Heart left ventricle (tissue), 16 donors: Measurements from ENCODE around the gene RAB20. TPM values are rescaled to one million over a fixed set of nuclear protein-coding genes. Genes with fewer than 3 reads are reported as not detected.
"Not testable (repeated sequence)": the region's sequence is repeated elsewhere in the genome, so short reads cannot be mapped to it uniquely, and the experiment has no call there.

Source experiments
- ATAC-seq, 4 donors: fragments of 200-7000 bp; cut with Tn5 transposase; one replicate each; pipeline ENCODE4 v1.9.1; 2020 to 2022; ENCODE audit warnings: moderate library complexity in 4 of 4, mild to moderate bottlenecking in 3 of 4, moderate number of reproducible peaks in 1 of 4
- DNase-seq, 5 donors: peaks; one replicate each; pipeline ENCODE4 v3.0.0-alpha.2; 2020
- H3K27ac ChIP-seq, 12 donors: fragments of 200-600 bp; sonication (generic) in 4 of 12; one replicate each; pipeline versions ENCODE4 v1.5.0 to v1.8.0; 2016 to 2022; ENCODE audit warnings: mild to moderate bottlenecking in 2 of 12
- H3K27me3 ChIP-seq, 9 donors: fragments of 200-600 bp; sonication (generic) in 2 of 9; one replicate each; pipeline versions ENCODE4 v1.5.1 to v1.8.0; 2016 to 2022; ENCODE audit warnings: mild to moderate bottlenecking in 3 of 9
- H3K36me3 ChIP-seq, 9 donors: fragments of 200-600 bp; sonication (generic) in 2 of 9; one replicate each; pipeline versions ENCODE4 v1.5.0 to v1.8.0; 2018 to 2022; ENCODE audit warnings: mild to moderate bottlenecking in 2 of 9
- H3K4me1 ChIP-seq, 12 donors: fragments of 200-600 bp; sonication (generic) in 4 of 12; one replicate each; pipeline versions ENCODE4 v1.5.0 to v1.8.0; 2016 to 2022; ENCODE audit warnings: mild to moderate bottlenecking in 3 of 12
- H3K4me3 ChIP-seq, 12 donors: fragments of 200-600 bp; sonication (generic) in 4 of 12; one replicate each; pipeline versions ENCODE4 v1.5.0 to v1.8.0; 2017 to 2022; ENCODE audit warnings: mild to moderate bottlenecking in 9 of 12, moderate library complexity in 4 of 12
- H3K9me3 ChIP-seq, 12 donors: fragments of 200-600 bp; sonication (generic) in 4 of 12; one replicate each; pipeline versions ENCODE4 v1.5.0 to v1.8.0; 2016 to 2022; ENCODE audit warnings: mild to moderate bottlenecking in 1 of 12
- CTCF ChIP-seq, 12 donors: fragments of 200-600 bp; sonication (generic) in 4 of 12; IDR thresholded peaks; one replicate each; pipeline versions ENCODE4 v1.5.0 to v1.8.0; 2018 to 2022; ENCODE audit warnings: antibody characterized with exemption in 12 of 12, mild to moderate bottlenecking in 5 of 12
- POLR2A ChIP-seq, 2 donors: fragments of 450-650 bp; IDR thresholded peaks; one replicate each; pipeline ENCODE4 v1.6.1; 2017; ENCODE audit warnings: antibody characterized with exemption in 2 of 2, mild to moderate bottlenecking in 2 of 2, moderate library complexity in 2 of 2
- WGBS, 4 donors: extraction: QIAGEN DNeasy Blood & Tissue Kit in 2 of 4; methylation state at CpG; one replicate each; pipeline versions ENCODE4 v1.1.5 to v1.1.7; 2013 to 2018; 5-methylcytosine and 5-hydroxymethylcytosine counted together
- intact Hi-C, 10 donors: fragments of 100-400 bp; cut with DNase I; formaldehyde crosslinking; loops; one replicate each; pipeline versions ENCODE4 v1.11.1 to v1.14.2; 2022
- polyA plus RNA-seq, 2 donors: library from polyadenylated mRNA; stranded (reverse); fragments of 200-250 nt; gene quantifications; one replicate each; pipeline ENCODE4 v1.2.3, GENCODE V29; 2013
- total RNA-seq, 9 donors: library from RNA; depleted of rRNA in 2 of 9; stranded (reverse); fragments of >200 nt in 2 of 9; fragmentation: NEBNext Ultra II Directional in 3 of 9; extraction: Animal tissue kit (Norgen Biotek cat#: 25700) in 3 of 9; gene quantifications; one replicate each; pipeline versions ENCODE4 v1.1.0 to v1.2.4, GENCODE V29; 2016 to 2023
- donor health status: ischemic (EF 13 %, LVEDD 7.1; RV severe dilation, severe dysfunction).
- donor health status: healthy with polysubstance abuse.
- donor health status: DM: no; HTN: yes; CAD: no.
- donor health status: DM: no; HTN: no; CAD: no.
- donor health status: ischemic (EF 25% LVEDD 6.9; RV normal size, moderate dysfunction).
- donor health status: ischemic (EF 25% LVEDD 5.7; RV mildly dilated, moderate dysfunction).
- donor health status: healthy.
- donor health status: DM: yes; HTN: yes; CAD: no.
- donor health status: ischemic (EF 35%, LVEDD 5.7; RV mildly dilated, moderate dysfunction).
- donor health status: nonischemic (EF 11% LVEDD 7.7; RV severe dilation, severe dysfunction).
- donor health status: DM: yes; HTN: yes; CAD: no.
- donor health status: PGD.
- donor health status: ischemic (EF 29% LVEDD 5.4; RV normal size, mild dysfunction).
- donor health status: nonischemic (EF 23%, LVEDD 6.1; RV moderate dilation, normal function).

Gene RAB20
- total and polyA plus RNA-seq, 11 donors: 5.5 to 30.2 (median 13.7) TPM

- no peak overlapping the region for H3K4me3 ChIP-seq
- no peak for ATAC-seq
- intact Hi-C loops: loop anchor here in 1 of 10 donors (10.0 kb wide), 1 partner anchor 119 kb away; no protein-coding TSS in a partner anchor
- TF ChIP-seq POLR2A (IDR thresholded peaks at IDR 0.05) (no peak), CTCF (IDR thresholded peaks at IDR 0.05) (no peak)
- no peak for DNase-seq
- no peaks in the 10 kb centered on the region for H3K9me3 ChIP-seq
- peaks cover 0 to 20% (median 8%) of the 10 kb centered on the region in 9 donors for H3K27me3 ChIP-seq
- H3K36me3 ChIP-seq: no peaks in the 10 kb centered on the region
- 48 to 66% (median 58%) methylated on average over 9 of the region's 9 CpGs for WGBS, 4 donors
- peaks cover 0 to 10% (median 0%) of the 10 kb centered on the region in 12 donors for H3K4me1 ChIP-seq
- no peak overlapping the region for H3K27ac ChIP-seq
Observed at GRCh38 chr13:110574161-110574560, 12.6 kb upstream of the RAB20 start.

- 70 to 78% (median 72%) methylated on average over 2 of the region's 2 CpGs for WGBS, 4 donors
- DNase-seq (no peak), ATAC-seq (no peak)
- Histone ChIP-seq H3K27me3 (peaks cover 0 to 20% (median 8%) of the 10 kb centered on the region in 9 donors), H3K4me1 (peaks cover 0 to 10% (median 0%) of the 10 kb centered on the region in 12 donors), H3K27ac (no peak overlapping the region), H3K36me3 (no peaks in the 10 kb centered on the region), H3K9me3 (no peaks in the 10 kb centered on the region), H3K4me3 (no peak overlapping the region)
- intact Hi-C loops: loop anchor here in 1 of 10 donors (10.0 kb wide), 1 partner anchor 118 kb away; no protein-coding TSS in a partner anchor
- TF ChIP-seq POLR2A (IDR thresholded peaks at IDR 0.05) (no peak), CTCF (IDR thresholded peaks at IDR 0.05) (no peak)
Observed at GRCh38 chr13:110572778-110573118, 11.2 kb upstream of the RAB20 start.

GRCh38 chr13:110571896-110572777 is 10.6 kb upstream of the RAB20 start:
- no peak overlapping the region for H3K27ac ChIP-seq
- WGBS, 4 donors: 69 to 83% (median 81%) methylated on average over 19 to 20 of the region's 20 CpGs
- intact Hi-C loops: loop anchor here in 1 of 10 donors (10.0 kb wide), 1 partner anchor 117 kb away; no protein-coding TSS in a partner anchor
- TF ChIP-seq CTCF (IDR thresholded peaks at IDR 0.05) (no peak), POLR2A (IDR thresholded peaks at IDR 0.05) (no peak)
- ATAC-seq: no peak
- H3K36me3 ChIP-seq: no peaks in the 10 kb centered on the region
- DNase-seq: no peak
- no peaks in the 10 kb centered on the region for H3K9me3 ChIP-seq
- H3K4me1 ChIP-seq: peaks cover 0 to 10% (median 0%) of the 10 kb centered on the region in 12 donors
- H3K4me3 ChIP-seq: no peak overlapping the region
- peaks cover 0 to 20% (median 8%) of the 10 kb centered on the region in 9 donors for H3K27me3 ChIP-seq

GRCh38 chr13:110570886-110571285 is 9.4 kb upstream of the RAB20 start:
- ATAC-seq: no peak
- TF ChIP-seq CTCF (IDR thresholded peaks at IDR 0.05): no peak
- TF ChIP-seq POLR2A (IDR thresholded peaks at IDR 0.05): no peak
- Histone ChIP-seq H3K27me3 (peaks cover 0 to 20% (median 8%) of the 10 kb centered on the region in 9 donors), H3K36me3 (no peaks in the 10 kb centered on the region), H3K4me1 (peaks cover 0 to 8% (median 0%) of the 10 kb centered on the region in 12 donors), H3K27ac (no peak overlapping the region), H3K4me3 (no peak overlapping the region), H3K9me3 (no peaks in the 10 kb centered on the region)
- DNase-seq: no peak
- WGBS, 4 donors: 86 to 91% (median 89%) methylated on average over 10 of the region's 10 CpGs
- intact Hi-C loops: loop anchor here in 1 of 10 donors (10.0 kb wide), 1 partner anchor 116 kb away; no protein-coding TSS in a partner anchor

- intact Hi-C loops: loop anchor here in 4 of 10 donors (5.0 to 10.0 kb wide), 5 partner anchors 55 to 115 kb away; no protein-coding TSS in a partner anchor
- H3K27me3 ChIP-seq: peaks cover 0 to 20% (median 8%) of the 10 kb centered on the region in 9 donors
- not testable (repeated sequence) for H3K4me3 ChIP-seq, DNase-seq, H3K36me3 ChIP-seq, H3K9me3 ChIP-seq, ATAC-seq, H3K4me1 ChIP-seq, H3K27ac ChIP-seq
- 80 to 90% (median 84%) methylated on average over 7 of the region's 7 CpGs for WGBS, 4 donors
Observed at GRCh38 chr13:110569962-110570361, 8.4 kb upstream of the RAB20 start.
